ENCODE measurements around the gene CDH12.
"Not testable (repeated sequence)": the region's sequence is repeated elsewhere in the genome, so short reads cannot be mapped to it uniquely, and the experiment has no call there.

The CDH12 gene

DNA sequence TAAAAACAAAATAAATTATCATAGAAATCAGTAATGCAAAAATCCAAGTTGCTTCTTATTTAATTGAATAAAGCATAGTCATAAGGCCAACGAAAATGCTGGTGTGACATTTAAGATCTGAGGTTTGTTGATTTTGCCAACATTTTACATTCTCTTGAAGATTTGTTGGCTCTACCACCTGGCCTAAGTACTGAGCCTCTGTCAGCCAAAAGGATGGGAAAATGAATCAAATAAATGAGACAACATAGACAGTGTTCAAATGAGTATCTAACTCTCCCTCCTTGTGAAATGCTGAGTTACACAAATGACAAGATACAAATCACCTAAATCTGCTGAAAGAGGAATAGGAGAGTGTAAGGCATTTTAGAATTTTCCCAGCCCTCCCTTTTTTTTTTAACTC, 575.0 kb downstream of the CDH12 start:
- DNase-seq (ENCODE audit: low spot score): no peak

DNA sequence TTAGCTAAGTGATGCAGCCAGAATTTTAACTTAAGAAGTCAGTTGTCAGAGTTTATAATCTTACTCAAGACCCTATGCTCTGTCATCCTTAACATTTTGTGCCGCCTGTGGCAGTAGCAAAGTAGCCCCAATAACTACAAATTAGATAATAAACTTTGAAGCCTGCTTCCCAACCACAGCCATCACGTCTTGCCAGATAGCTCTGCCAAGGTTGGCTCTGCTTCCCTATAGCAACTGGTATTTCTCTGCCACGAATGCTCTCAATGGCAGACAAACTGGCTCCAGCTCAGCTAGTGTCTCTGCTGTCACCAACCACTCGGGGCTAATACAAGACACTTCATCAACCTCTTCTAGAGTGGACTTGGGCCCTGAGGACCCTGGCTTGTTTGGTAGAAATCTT, 576.1 kb downstream of the CDH12 start:
- no peak for DNase-seq (ENCODE audit: low spot score)

DNA sequence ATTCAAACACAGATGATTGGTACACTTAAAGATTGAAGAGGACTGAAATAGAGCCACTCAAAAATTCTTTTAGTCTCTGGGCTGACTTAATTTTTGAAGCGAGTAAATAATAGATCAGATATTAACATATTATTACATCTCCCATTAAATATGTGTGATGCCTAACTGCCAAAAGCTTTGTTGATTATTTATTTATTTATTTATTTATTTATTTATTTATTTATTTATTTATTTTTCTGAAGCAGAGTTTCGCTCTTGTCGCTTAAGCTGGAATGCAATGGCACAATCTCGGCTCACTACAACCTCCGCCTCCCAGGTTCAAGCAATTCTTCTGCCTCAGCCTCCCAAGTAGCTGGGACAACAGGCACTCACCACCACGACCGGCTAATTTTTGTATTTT, 587.3 kb downstream of the CDH12 start:
- not testable (repeated sequence) for DNase-seq (ENCODE audit: low spot score)

DNA sequence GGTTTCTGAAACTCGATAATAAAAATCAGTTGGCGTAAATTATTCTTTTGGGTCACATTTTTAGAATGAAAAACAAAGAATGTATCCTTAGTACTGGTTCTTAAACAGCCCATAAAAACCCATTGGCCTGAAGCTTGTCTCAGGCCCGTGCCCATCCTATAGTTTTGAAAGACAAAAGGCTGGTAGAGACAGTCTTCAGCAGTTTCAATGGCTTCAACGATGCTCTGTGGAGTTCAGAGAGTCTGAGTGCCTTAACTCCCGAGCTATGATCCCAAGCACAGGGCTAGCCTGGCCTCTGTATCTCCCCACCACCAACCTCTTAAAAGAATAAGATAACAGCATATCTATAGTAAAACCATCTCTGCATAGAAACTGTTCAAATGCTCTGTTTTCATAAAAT, 595.0 kb downstream of the CDH12 start:
- DNase-seq (ENCODE audit: low spot score): no peak

DNA sequence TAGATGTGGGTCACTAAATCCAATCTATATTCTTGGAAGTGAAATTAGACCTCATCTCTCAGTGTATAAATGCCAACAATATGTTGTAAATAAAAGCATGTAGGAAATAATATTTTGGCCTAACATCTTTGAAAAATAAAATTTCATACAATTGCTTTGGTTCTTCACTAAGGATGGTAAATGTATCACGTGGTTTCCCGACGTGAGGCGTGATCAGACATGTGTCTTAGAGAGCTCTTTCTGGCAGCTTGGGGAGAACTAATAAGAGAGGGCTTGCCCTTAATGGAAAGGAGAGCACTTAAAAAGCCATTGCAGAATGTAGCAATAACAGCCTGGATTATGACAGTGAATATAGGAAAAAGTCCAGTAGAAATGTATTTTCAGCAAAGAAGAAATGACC, 602.6 kb downstream of the CDH12 start:
- DNase-seq (ENCODE audit: low spot score): no peak

DNA sequence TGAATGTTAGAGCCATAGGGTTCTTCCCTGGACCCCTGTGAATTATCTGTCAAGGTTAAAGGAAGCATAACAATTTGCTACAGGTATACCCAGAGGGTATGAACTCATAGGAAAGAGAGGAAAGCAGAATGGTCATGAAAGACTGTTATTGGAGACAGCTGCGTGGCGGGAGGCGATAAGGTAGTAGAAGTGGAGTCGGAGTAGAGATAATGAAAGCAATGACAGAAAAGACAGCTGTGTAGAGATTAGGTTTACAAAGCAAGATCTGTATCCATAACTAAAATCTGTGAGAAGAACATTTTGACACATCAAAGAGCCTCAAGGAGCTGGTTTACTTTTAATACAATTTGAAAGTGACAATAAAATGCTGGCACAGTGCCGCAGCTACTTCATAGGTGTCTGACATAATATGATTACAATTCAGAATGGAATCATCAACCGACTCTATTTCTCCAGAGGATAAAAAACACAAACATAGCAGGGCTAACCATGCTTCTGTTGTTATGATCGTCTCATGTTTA, 603.9 kb downstream of the CDH12 start:
- no peak for DNase-seq (ENCODE audit: low spot score)

DNA sequence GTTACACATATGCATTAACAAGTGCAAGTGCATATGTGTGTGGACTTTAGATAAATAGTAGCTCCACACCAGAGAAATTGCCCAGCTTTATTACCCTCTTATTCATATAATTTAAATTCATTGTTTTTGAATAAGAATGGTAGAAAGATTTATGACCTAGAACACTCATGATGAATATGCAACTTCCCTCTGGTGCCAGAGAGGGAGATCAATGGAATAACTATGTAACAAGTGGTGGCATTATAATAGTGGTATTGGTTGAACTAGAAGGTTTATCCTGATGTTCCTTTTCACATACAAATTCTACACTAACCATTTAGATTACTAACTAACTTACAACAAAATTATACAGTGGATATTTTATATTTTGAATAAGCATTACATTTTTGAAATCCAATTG, 607.4 kb downstream of the CDH12 start:
- no peak for DNase-seq (ENCODE audit: low spot score)

DNA sequence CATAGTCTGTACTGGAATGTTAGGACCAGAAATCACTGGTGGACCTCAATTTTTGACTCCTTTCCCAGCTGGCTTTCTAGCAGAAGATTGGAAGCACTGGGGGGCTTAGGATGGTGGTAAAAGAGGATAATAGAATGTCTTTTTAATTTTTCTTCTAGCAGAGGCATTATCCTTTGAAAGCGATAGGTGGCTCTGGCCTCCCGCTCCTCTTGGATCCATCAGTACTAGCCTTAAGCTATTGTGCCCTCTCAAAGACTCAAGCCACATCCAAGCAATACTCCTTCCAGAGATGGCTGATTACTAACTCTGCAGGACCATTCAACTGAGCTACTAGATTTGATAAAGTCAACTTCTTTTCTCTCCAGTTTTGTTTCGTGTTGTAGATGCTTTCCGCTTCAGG, 610.6 kb downstream of the CDH12 start:
- DNase-seq (ENCODE audit: low spot score): no peak

DNA sequence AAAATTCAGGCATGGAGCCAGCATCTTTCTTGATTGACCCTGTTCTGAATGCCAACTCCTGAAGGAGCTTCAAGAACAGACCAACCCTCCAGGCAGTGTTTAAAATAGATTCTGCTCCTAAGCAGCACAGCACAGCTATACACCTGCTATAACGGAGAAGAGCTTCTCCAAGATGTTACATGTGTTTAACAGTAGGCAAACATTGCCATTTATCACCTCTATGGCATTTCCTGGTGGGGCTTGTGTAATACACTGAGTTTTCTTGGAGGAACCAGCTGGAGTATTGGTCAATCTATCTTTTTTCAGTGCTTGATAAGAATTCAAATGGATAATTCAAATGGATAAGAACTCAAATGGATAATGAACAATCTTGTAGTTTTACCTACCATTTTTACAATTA, 615.1 kb downstream of the CDH12 start:
- no peak for DNase-seq (ENCODE audit: low spot score)

DNA sequence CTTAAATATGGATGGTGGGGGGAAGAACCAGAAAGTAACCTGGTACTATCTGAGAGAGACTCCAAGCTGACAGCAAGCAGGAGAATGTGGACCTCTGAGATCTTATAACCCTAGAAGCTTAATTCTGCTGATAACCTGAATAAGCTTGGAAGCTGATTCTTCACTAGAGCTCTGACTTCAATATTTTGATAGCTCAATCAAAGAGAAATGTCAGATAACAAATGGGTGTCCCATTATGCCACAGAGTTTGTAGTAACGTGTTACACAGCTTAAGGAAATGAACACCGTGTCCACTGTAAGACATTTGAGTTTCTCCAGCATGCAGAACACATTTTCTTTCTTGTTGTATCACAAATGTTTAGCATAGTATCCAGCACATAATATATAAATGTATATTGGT, 626.7 kb downstream of the CDH12 start:
- DNase-seq (ENCODE audit: low spot score): no peak

DNA sequence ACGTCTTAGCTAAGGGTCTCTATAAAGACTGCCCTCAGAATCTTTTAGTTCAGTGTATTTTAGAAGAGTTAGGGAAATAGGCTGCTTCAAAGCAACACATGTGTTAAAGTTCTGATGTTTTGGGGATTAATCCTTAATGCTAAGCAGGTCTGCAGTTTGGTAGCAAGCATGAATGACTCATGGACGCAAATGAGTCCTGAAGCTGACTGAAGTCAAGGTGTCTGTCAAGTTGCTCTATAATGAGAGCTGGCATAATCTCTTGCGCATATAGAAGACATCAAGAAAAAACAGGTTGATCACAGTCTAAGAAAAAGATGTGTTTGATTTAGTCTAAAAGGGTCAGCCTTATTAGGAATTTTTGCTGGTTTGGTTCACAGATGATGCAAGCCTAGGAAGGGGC, 630.1 kb downstream of the CDH12 start:
- DNase-seq (ENCODE audit: low spot score): no peak

DNA sequence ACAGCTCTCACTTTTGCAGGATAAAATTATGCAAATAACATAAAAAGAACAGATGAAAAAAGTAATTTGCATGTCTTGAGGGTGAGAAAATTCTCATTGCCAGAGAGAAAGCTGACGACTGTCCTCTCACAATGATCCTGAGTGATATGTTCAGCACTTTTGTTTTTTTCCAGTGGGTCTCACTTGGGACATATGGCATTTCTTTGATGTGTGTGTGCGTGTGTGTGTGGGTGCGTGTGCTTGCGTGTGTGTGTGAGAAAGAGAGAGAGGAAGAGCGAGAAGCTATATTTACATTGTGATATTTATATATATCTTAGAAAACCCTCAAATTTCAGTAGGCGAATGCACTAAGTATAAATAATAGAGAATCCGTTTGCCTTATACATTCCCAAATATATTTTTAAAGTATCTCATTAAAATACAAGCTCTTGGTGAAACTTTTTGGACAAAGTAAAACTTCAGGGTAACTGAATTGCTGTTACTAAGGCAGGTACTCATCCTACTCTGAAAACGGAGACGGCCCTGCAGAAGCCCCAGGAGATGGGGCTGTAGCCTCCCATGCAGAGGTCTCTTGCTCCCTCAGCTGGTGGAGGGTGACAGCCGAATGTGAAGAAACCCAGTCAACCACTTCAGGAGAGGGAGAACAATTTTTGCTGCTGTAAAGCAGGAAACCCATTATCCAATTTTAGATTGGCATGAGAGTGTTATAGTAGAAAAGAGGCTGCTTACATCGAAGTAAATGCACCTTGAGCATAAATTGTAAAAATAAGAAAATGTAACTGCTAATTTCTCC, 639.2 kb downstream of the CDH12 start:
- not testable (repeated sequence) for DNase-seq (ENCODE audit: low spot score)

DNA sequence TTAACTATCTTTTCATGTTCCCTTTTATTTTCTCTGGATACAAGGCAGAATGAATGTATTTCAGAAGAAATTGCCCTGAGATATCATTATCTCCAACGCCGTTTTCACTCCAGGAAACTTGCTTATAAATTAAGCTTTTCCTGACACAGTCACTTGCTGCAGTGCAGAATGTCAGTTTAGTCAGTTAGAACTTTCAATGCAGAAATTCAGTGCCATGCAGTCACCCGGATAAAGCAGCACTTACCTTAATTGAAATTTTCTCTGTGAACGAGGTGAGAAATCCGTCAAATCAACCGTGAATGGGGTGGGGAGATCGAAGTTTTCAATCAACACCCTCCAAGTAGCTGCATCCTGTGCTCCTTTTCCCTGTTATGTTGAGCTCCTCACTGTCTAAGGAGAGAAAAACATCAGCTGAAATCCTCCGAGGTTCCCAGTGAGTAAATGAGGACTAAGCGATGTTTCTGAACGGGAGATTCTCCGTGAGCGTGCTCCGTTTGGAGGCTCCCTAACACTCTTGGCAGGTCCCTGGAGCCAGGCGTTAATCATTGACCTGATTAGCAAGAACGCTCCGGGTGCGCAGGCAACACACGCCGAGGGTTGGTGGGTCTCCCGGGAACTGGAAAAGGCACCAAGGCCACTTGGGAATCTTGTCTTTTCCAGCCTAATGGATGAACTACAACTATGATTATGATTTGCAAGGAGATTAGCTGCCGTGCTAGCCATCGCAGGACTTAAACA, 640.7 kb downstream of the CDH12 start:
- DNase-seq (ENCODE audit: low spot score): not testable (repeated sequence)

DNA sequence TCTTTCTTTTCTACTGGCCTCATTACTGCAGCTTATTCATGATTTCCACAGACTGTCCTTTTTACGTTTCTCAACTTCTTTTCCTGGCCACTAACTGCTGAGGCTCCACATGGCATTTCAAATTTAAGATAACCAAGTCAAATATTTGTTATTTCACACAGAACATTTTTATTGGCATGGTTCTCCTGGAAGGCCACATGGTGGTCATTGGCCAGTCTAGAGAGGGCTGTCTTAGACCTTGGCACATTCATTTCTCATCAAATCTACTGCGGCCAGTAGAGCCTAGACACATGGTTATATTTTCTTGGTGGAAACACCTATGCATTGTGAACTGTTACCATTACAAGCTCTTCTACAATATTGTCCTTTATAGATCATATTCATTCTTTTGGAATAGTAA, 644.7 kb downstream of the CDH12 start:
- not testable (repeated sequence) for DNase-seq (ENCODE audit: low spot score)

DNA sequence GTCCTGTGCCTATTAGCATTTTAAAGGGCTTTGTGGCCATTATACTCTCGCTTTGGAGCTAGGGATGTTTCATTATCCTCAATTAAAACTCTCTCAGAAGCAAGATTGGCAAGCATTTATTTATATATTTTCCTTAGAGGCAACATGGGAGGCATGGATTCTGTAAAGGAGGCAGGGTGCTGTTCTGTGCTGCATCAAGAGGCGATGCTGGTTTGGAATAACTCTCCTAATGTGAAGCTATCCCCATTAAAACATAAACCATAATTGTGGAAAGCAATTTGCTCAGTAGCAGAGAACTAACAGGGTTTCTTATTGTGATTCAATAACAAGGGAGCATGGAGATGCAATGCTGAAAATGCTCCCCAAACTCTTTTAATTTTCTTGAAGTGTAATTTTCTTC, 664.5 kb downstream of the CDH12 start:
- not testable (repeated sequence) for DNase-seq (ENCODE audit: low spot score)

DNA sequence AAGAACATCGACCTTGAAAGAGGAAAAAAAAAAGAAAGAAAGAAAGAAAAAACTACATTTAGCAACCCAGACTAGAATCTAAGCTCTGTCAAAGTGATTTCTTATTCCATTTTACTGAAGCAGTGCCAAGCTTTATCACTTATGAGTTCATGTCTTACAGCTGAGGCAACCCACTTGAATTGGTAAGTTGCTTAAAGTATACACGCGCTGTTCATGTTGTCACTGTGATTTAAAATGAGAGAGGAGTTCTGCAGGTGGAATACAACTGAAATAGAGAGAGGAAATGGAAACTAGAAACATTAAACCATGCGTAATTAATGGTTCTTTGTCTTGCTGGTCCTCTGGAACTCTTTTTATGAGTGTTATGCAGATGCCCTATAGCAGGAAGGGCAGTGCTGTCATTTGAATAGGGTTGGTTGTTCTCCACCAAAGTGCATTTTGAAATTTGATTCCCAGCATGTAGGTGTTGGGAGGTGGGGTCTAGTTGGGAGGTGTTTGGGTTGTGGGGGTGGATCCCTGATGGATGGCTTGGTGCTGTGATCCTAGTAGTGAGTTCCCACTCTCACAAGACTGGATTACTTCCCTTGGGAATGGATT, 665.4 kb downstream of the CDH12 start:
- DNase-seq (ENCODE audit: low spot score): not testable (repeated sequence)

DNA sequence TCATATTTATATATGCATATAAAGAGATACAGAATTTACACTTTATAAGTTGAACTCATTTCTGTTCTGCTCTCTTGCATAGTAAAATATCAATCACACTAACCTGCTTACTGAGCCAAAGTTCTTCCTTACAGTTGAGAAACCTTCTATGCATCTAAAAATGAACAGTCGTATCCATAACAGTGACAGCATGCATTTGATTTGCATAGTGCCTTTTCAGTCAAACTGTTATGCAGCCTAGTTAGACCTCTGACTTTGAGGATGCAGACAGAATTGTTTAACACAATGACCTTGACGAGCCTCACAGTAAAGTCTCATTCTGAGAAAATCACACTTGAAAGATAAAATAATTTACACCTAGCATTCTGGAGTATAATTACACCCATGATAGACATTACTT, 683.9 kb downstream of the CDH12 start:
- DNase-seq (ENCODE audit: low spot score): not testable (repeated sequence)

DNA sequence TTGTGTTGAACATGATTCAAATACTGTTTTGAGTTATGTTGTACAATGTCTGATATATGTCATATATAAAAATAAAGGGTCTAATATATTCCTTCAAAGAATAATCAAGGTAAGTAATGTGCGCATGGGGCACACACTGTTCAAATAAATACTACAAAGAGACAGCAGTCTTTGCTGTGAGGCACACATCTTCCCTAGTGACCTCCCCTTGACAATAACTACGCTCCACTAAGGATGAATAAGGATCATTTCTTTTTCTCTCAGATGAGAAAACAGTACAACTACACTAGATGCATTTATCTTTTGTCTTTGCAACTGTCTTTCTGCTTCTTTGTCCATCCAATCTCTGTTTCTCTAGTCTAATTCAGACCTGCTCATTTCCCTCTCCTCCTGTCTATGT, 684.4 kb downstream of the CDH12 start:
- DNase-seq (ENCODE audit: low spot score): not testable (repeated sequence)

DNA sequence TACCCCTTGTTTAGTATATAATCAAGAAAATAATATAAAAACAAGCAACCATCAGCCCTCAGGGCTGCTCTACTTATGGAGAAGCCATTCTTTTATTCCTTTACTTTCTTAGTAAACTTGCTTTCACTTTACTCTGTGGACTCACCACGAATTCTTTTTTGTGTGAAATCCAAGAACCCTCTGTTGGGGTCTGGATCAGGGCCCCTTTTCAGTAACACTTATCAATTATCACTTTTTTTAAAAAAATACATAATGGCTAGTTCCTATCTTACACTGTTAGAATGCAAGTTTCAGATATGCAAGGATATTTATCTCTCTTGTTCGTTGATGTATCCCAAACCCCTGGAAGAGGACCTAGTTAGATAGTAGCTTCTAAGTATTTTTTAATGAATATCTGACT, 687.2 kb downstream of the CDH12 start:
- DNase-seq (ENCODE audit: low spot score): not testable (repeated sequence)

DNA sequence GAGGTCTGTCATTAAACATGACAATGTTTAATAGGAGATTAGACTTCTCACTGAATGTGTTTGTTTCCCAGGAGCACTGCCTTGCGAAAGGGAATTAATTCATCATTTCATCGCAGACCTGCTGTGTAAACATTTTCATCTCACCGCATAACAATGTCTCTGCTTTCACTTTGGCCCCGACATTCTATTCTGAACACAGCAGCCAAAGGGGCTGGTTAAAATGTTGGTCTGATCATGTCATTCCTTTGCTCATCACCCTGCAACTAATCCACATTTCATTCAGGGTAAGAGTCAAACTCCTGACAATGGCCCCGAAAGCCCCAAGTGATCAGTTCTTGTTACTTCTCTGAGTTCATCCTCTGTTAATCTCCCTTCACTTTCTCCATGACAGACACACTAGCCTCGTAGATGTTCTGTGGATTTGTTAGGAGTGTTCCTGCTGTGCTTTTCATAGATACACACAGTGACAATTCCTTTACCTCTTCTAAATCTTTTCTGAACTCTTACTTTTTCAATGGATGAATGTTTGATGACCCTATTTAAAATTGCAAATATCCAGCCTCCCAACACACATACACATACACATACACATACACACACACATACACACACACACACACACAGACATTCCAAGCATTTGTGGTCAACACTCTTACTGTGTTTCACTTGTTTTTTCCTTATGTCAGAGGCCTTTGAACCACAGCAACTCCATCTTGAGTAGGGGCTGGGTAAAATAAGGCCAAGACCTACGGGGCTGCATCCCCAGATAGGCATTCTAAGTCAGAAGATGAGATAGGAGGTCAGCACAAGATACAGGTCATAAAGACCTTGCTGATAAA, 688.0 kb downstream of the CDH12 start:
- not testable (repeated sequence) for DNase-seq (ENCODE audit: low spot score)

DNA sequence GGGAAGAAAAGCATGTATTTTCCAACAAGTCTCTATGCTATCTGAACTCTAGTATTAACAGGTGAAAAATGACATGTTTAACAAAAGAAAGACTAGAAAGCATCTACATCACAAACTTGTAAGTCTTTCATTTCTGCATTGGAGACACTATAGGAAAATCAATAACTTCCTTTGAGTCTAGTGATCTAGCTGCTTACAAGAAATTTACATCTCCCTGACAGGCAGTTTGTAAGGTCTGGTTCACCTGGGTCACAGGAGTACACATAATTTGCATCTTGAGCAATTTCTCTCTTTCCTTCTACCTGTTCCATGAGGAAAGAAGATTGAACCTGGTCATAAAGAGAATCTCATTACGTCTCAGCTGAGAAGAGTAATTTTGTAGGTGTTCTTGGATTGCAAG, 696.2 kb downstream of the CDH12 start:
- DNase-seq (ENCODE audit: low spot score): not testable (repeated sequence)

DNA sequence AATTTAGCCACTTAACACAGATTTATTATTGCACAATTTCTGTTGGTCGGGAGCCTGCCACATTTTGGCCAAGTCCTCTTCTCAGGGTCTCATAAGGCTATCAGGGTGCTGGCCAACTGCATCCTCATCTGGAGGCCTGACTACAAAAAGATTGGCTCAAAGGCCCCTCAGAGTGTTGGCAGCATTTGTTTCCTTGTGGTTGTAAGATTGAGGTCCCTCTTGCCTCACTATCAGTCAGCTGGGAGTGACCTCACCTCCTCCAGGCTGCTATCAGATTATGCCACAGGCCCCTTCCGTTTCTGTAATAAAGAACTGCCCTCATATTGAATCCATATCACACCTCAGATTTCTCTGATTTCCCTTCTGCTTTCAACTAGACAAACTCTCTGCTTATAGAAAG, 698.4 kb downstream of the CDH12 start:
- DNase-seq (ENCODE audit: low spot score): not testable (repeated sequence)

Data from putamen (tissue), 1 donor.